Measurements from ENCODE around the gene ADGRD2. TPM values are rescaled to one million over a fixed set of nuclear protein-coding genes. Genes with fewer than 3 reads are reported as not detected.

Gene ADGRD2
- total and polyA plus RNA-seq, 3 donors from 2014 or later: 0.31 to 1.5 (median 0.74) TPM

GRCh38 chr9:124454296-124454695 is 4.0 kb downstream of the ADGRD2 start:
- Histone ChIP-seq H3K4me1 (peaks cover 10% of the 10 kb centered on the region), H3K27me3 (no peaks in the 10 kb centered on the region), H3K4me3 (no peak overlapping the region), H3K36me3 (ENCODE audit: low read depth, missing control alignments) (no peaks in the 10 kb centered on the region), H3K9me3 (no peaks in the 10 kb centered on the region), H3K27ac (no peak overlapping the region)
- 77 to 91% methylated on average over 4 to 9 of the region's 9 CpGs for WGBS, 2 donors
- TF ChIP-seq POLR2A (IDR thresholded peaks at IDR 0.05): no peak
- TF ChIP-seq CTCF (IDR thresholded peaks at IDR 0.05): no peak
- DNase-seq: no peak
- intact Hi-C loops (cut with DNase I; ENCODE audit: low total_unique reads): no loop called here

GRCh38 chr9:124454791-124455443 is 4.7 kb downstream of the ADGRD2 start:
- no peak for DNase-seq

GRCh38 chr9:124455820-124456219 is 5.6 kb downstream of the ADGRD2 start:
- intact Hi-C loops (cut with DNase I; ENCODE audit: low total_unique reads): no loop called here
- no peak for DNase-seq
- 76 to 90% methylated on average over 7 of the region's 7 CpGs for WGBS, 2 donors

More at GRCh38 chr9:124454791-124455443, 4.7 kb downstream of the ADGRD2 start:
- Histone ChIP-seq H3K36me3 (ENCODE audit: low read depth, missing control alignments) (no peaks in the 10 kb centered on the region), H3K4me3 (no peak overlapping the region), H3K27me3 (no peaks in the 10 kb centered on the region), H3K4me1 (peaks cover 10% of the 10 kb centered on the region), H3K27ac (no peak overlapping the region), H3K9me3 (no peaks in the 10 kb centered on the region)
- intact Hi-C loops (cut with DNase I; ENCODE audit: low total_unique reads): no loop called here
- WGBS, 2 donors: 87 to 92% methylated on average over 10 to 14 of the region's 14 CpGs
- TF ChIP-seq POLR2A (IDR thresholded peaks at IDR 0.05): no peak
- no peak for TF ChIP-seq CTCF (IDR thresholded peaks at IDR 0.05)

GRCh38 chr9:124456341-124457078 is 6.3 kb downstream of the ADGRD2 start:
- H3K4me1 ChIP-seq: no peaks in the 10 kb centered on the region
- intact Hi-C loops (cut with DNase I; ENCODE audit: low total_unique reads): no loop called here
- H3K27ac ChIP-seq: no peak overlapping the region
- TF ChIP-seq CTCF (IDR thresholded peaks at IDR 0.05) (no peak), POLR2A (IDR thresholded peaks at IDR 0.05) (no peak)
- H3K4me3 ChIP-seq: no peak overlapping the region
- 78 to 79% methylated on average over 10 to 15 of the region's 15 CpGs for WGBS, 2 donors
- H3K9me3 ChIP-seq: no peaks in the 10 kb centered on the region
- no peaks in the 10 kb centered on the region for H3K36me3 ChIP-seq (ENCODE audit: low read depth, missing control alignments)
- H3K27me3 ChIP-seq: no peaks in the 10 kb centered on the region
- DNase-seq: no peak

More at GRCh38 chr9:124455820-124456219, 5.6 kb downstream of the ADGRD2 start:
- TF ChIP-seq POLR2A (IDR thresholded peaks at IDR 0.05) (no peak), CTCF (IDR thresholded peaks at IDR 0.05) (no peak)
- Histone ChIP-seq H3K27ac (no peak overlapping the region), H3K27me3 (no peaks in the 10 kb centered on the region), H3K4me3 (no peak overlapping the region), H3K4me1 (peaks cover 2% of the 10 kb centered on the region), H3K9me3 (no peaks in the 10 kb centered on the region), H3K36me3 (ENCODE audit: low read depth, missing control alignments) (no peaks in the 10 kb centered on the region)

All from testis (tissue), 3 donors.